ENCODE results near the gene CPZ. TPM values are rescaled to one million over a fixed set of nuclear protein-coding genes. Genes with fewer than 3 reads are reported as not detected.
"Not testable (repeated sequence)": the region's sequence is repeated elsewhere in the genome, so short reads cannot be mapped to it uniquely, and the experiment has no call there.

CPZ gene
- total and polyA plus RNA-seq, 2 donors (not counting 1 experiment from before 2014, with no cell fraction given) = not detected

DNA sequence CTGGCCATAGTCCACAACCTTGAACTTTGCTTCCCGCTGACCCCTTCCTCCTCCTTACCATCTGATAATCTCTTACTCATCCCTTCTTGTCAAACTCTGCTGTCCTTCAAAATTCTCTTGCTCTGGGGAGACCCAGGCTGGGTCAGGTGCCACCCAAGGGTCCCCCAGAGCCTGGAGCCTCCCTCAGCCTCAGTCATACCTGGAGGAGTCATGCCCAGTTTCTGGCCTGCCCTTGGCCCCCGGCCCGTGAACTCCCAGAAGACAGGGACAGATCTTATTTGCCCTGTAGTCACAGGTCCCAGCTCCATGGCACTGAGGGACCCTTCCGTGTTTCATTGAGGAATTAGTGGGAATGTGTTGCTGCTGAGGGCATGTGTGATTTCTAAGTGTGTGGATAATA lies 17.1 kb upstream of the CPZ start:
- ATAC-seq (ENCODE audit: low read depth) (no peak), DNase-seq (no peak)
- Mint-ChIP-seq H3K4me1 (no peaks in the 10 kb centered on the region), H3K27ac (no peak overlapping the region), H3K4me3 (no peak overlapping the region), H3K9me3 (ENCODE audit: insufficient read depth) (no peaks in the 10 kb centered on the region), H3K27me3 (peaks cover 14% of the 10 kb centered on the region)
- Histone ChIP-seq H3K79me2 (ENCODE audit: control insufficient read depth, insufficient read depth, low read length) (no peaks in the 10 kb centered on the region), H3K36me3 (replicated peaks in 1 of 2; ENCODE audit: control extremely low read depth in 1 of 2, control insufficient read depth in 1 of 2, extremely low read depth in 1 of 2, insufficient read depth in 2 of 2, low read length in 1 of 2) (no peaks in the 10 kb centered on the region), H3K9ac (ENCODE audit: low read length) (no peak overlapping the region), H3K27me3 (replicated peaks in 1 of 4; ENCODE audit: control extremely low read depth in 1 of 4, control insufficient read depth in 3 of 4, insufficient read depth in 4 of 4, low read length in 3 of 4) (no peaks in the 10 kb centered on the region), H3K4me1 (ENCODE audit: control insufficient read depth in 2 of 2, insufficient read depth in 2 of 2, low read length in 2 of 2) (no peaks in the 10 kb centered on the region), H3K4me2 (replicated peaks; ENCODE audit: low read depth, low read length, poor library complexity, severe bottlenecking) (no peak overlapping the region), H2AFZ (ENCODE audit: insufficient read depth, low read depth, low read length, poor library complexity, severe bottlenecking) (no peak overlapping the region), H3K27ac (ENCODE audit: low read length in 2 of 2) (no peak overlapping the region), H3K9me3 (ENCODE audit: control extremely low read depth in 1 of 3, control insufficient read depth in 2 of 3, insufficient read depth in 1 of 3, low read length in 2 of 3) (peaks cover 0 to 8% (median 0%) of the 10 kb centered on the region in 3 donors), H3K4me3 (ENCODE audit: control extremely low read depth in 1 of 5, extremely low read depth in 1 of 5, insufficient read depth in 1 of 5, low read depth in 2 of 5, low read length in 4 of 5) (no peak overlapping the region), H4K20me1 (ENCODE audit: control insufficient read depth, insufficient read depth, low read length, poor library complexity, severe bottlenecking) (no peaks in the 10 kb centered on the region)
- ChIA-PET CTCF (interaction anchor here (0.6 kb wide), 1 partner anchor 140 kb away, joined by 4 read pairs; no protein-coding TSS in a partner anchor), POLR2A (no interaction called here)
- WGBS (ENCODE audit: insufficient coverage) = 93% methylated on average over 2 of the region's 4 CpGs
- no peak for TF ChIP-seq EZH2 (IDR thresholded peaks at IDR 0.05; ENCODE audit: borderline replicate concordance, insufficient read depth, low read depth, low read length, poor library complexity, severe bottlenecking)
- TF ChIP-seq, protein P1, sequence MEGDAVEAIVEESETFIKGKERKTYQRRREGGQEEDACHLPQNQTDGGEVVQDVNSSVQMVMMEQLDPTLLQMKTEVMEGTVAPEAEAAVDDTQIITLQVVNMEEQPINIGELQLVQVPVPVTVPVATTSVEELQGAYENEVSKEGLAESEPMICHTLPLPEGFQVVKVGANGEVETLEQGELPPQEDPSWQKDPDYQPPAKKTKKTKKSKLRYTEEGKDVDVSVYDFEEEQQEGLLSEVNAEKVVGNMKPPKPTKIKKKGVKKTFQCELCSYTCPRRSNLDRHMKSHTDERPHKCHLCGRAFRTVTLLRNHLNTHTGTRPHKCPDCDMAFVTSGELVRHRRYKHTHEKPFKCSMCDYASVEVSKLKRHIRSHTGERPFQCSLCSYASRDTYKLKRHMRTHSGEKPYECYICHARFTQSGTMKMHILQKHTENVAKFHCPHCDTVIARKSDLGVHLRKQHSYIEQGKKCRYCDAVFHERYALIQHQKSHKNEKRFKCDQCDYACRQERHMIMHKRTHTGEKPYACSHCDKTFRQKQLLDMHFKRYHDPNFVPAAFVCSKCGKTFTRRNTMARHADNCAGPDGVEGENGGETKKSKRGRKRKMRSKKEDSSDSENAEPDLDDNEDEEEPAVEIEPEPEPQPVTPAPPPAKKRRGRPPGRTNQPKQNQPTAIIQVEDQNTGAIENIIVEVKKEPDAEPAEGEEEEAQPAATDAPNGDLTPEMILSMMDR (IDR thresholded peaks at IDR 0.05) = no peak
- intact Hi-C loops (cut with micrococcal nuclease) = no loop called here

- H3K4me3 ChIP-seq (ENCODE audit: control extremely low read depth in 1 of 5, extremely low read depth in 1 of 5, insufficient read depth in 1 of 5, low read depth in 2 of 5, low read length in 4 of 5); H3K4me1 Mint-ChIP-seq; H3K79me2 ChIP-seq (ENCODE audit: control insufficient read depth, insufficient read depth, low read length); H4K20me1 ChIP-seq (ENCODE audit: control insufficient read depth, insufficient read depth, low read length, poor library complexity, severe bottlenecking); POLR2A ChIA-PET; CTCF ChIA-PET; intact Hi-C loops (cut with micrococcal nuclease); H2AFZ ChIP-seq (ENCODE audit: insufficient read depth, low read depth, low read length, poor library complexity, severe bottlenecking); ATAC-seq (ENCODE audit: low read depth); H3K36me3 ChIP-seq (replicated peaks in 1 of 2; ENCODE audit: control extremely low read depth in 1 of 2, control insufficient read depth in 1 of 2, extremely low read depth in 1 of 2, insufficient read depth in 2 of 2, low read length in 1 of 2); H3K9ac ChIP-seq (ENCODE audit: low read length); DNase-seq; H3K27ac ChIP-seq (ENCODE audit: low read length in 2 of 2); H3K4me1 ChIP-seq (ENCODE audit: control insufficient read depth in 2 of 2, insufficient read depth in 2 of 2, low read length in 2 of 2); H3K27ac Mint-ChIP-seq; H3K9me3 Mint-ChIP-seq (ENCODE audit: insufficient read depth); H3K27me3 ChIP-seq (replicated peaks in 1 of 4; ENCODE audit: control extremely low read depth in 1 of 4, control insufficient read depth in 3 of 4, insufficient read depth in 4 of 4, low read length in 3 of 4); H3K4me3 Mint-ChIP-seq; H3K4me2 ChIP-seq (replicated peaks; ENCODE audit: low read depth, low read length, poor library complexity, severe bottlenecking): not testable (repeated sequence)
- 97% methylated on average over 4 of the region's 5 CpGs for WGBS (ENCODE audit: insufficient coverage)
- H3K9me3 ChIP-seq (ENCODE audit: control extremely low read depth in 1 of 3, control insufficient read depth in 2 of 3, insufficient read depth in 1 of 3, low read length in 2 of 3) = peaks cover 0 to 19% (median 0%) of the 10 kb centered on the region in 3 donors
- H3K27me3 Mint-ChIP-seq = peaks cover 14% of the 10 kb centered on the region
These were observed 16.0 kb upstream of the CPZ start for GRCh38 chr4:8576591-8576990.
